A549 (cell line): ENCODE data around the gene INAFM1. TPM values are rescaled to one million over a fixed set of nuclear protein-coding genes. Genes with fewer than 3 reads are reported as not detected.

ENCODE experiments used
- ATAC-seq, 2 experiments: fragments of 200-7000 bp in 1 of 2; fragments of >200 bp in 1 of 2; cut with Nextera tagmentation in 1 of 2; cut with Tn5 transposase in 1 of 2; 3 replicates each; pipeline versions ENCODE4 v1.8.0 to v1.9.1; 2018 to 2020; ENCODE audit warnings: mild to moderate bottlenecking in 1 of 2, moderate library complexity in 1 of 2
- CTCF ChIA-PET: fragments of 300-600 bp; sonication (Branson Sonifier 250); formaldehyde crosslinking; extraction: SDS; loops from one replicate; lab custom pipeline; 2021; ENCODE audit warnings: antibody characterized with exemption, inconsistent platforms; lab: Yijun Ruan, JAX
- POLR2A ChIA-PET: fragments of 350-600 bp; formaldehyde crosslinking; extraction: SDS; loops from one replicate; lab custom pipeline; 2021; ENCODE audit warnings: antibody characterized with exemption, inconsistent platforms; lab: Yijun Ruan, JAX
- DNase-seq, 2 experiments: peaks; one replicate each; pipeline versions ENCODE4 v3.0.0 to v3.0.0-alpha.2; 2011 to 2016; ENCODE audit warnings: low read depth in 1 of 2, low spot score in 1 of 2
- FAIRE-seq: peaks from 2 replicates; lab custom pipeline; 2011; peaks lifted over from hg19 to GRCh38; lab: Jason Lieb, UNC
- H3K27ac ChIP-seq, 2 experiments: fragments of >200 bp; sonication (Bioruptor Twin); formaldehyde crosslinking; 3 replicates each; pipeline ENCODE4 v1.5.1; 2016 to 2017
- H3K4me1 ChIP-seq: fragments of >200 bp; sonication (Bioruptor Twin); formaldehyde crosslinking; 3 replicates; pipeline ENCODE4 v1.6.1; 2016
- H3K4me2 ChIP-seq: fragments of >200 bp; sonication (Bioruptor Twin); formaldehyde crosslinking; 3 replicates; pipeline ENCODE4 v1.6.1; 2016
- H3K4me3 ChIP-seq: fragments of >200 bp; sonication (Bioruptor Twin); formaldehyde crosslinking; 3 replicates; pipeline ENCODE4 v1.5.1; 2016
- H3K9me3 ChIP-seq: fragments of >200 bp; sonication (Bioruptor Twin); formaldehyde crosslinking; 3 replicates; pipeline ENCODE4 v1.6.1; 2016
- BCL3 ChIP-seq: fragments of >200 bp; sonication (Bioruptor Twin); formaldehyde crosslinking; IDR thresholded peaks from 3 replicates; pipeline ENCODE4 v1.6.1; 2016
- CEBPB ChIP-seq, 2 experiments: fragments of >200 bp in 1 of 2; sonication (Bioruptor Twin) in 1 of 2; formaldehyde crosslinking in 1 of 2; IDR thresholded peaks; 2 replicates each; pipeline ENCODE4 v1.6.1; 2012 to 2016
- EP300 ChIP-seq, 2 experiments: fragments of >200 bp; sonication (Bioruptor Twin); formaldehyde crosslinking; IDR thresholded peaks; 2 replicates in 1 of 2; 3 replicates in 1 of 2; pipeline ENCODE4 v1.6.1; 2016 to 2017
- FOSL2 ChIP-seq, 2 experiments: fragments of 450-650 bp in 1 of 2; fragments of >200 bp in 1 of 2; sonication (Bioruptor Twin) in 1 of 2; formaldehyde crosslinking; IDR thresholded peaks; 2 replicates each; pipeline versions ENCODE4 v1.5.0 to v1.6.1; 2016 to 2020; ENCODE audit warnings: mild to moderate bottlenecking in 1 of 2, moderate library complexity in 1 of 2
- HES2 ChIP-seq: fragments of >200 bp; sonication (Bioruptor Twin); formaldehyde crosslinking; IDR thresholded peaks from 2 replicates; pipeline ENCODE4 v1.6.1; 2016
- HEYL ChIP-seq: fragments of 250-450 bp; sonication (Bioruptor Pico); IDR thresholded peaks from 2 replicates; pipeline ENCODE4 v1.8.0; 2021; ENCODE audit warnings: mild to moderate bottlenecking, moderate library complexity
- JUNB ChIP-seq: fragments of >200 bp; sonication (Bioruptor Twin); formaldehyde crosslinking; IDR thresholded peaks from 2 replicates; pipeline ENCODE4 v1.6.1; 2016
- MYC ChIP-seq: IDR thresholded peaks from 2 replicates; pipeline ENCODE4 v1.6.1; 2012; ENCODE audit warnings: mild to moderate bottlenecking, inconsistent platforms, low read length, improper control_type of control experiment, borderline replicate concordance
- NPAS2 ChIP-seq: fragments of 250-450 bp; sonication (Bioruptor Pico); IDR thresholded peaks from 2 replicates; pipeline ENCODE4 v1.8.0; 2022; ENCODE audit warnings: mild to moderate bottlenecking, moderate library complexity, borderline replicate concordance
- POLR2AphosphoS2 ChIP-seq: conservative IDR thresholded peaks from 2 replicates; pipeline ENCODE4 v1.6.1; 2012; ENCODE audit warnings: low read length, improper control_type of control experiment, inconsistent platforms
- RAD21 ChIP-seq, 2 experiments: fragments of >200 bp in 1 of 2; sonication (Bioruptor Twin) in 1 of 2; formaldehyde crosslinking in 1 of 2; IDR thresholded peaks in 1 of 2; conservative IDR thresholded peaks in 1 of 2; 2 replicates in 1 of 2; 3 replicates in 1 of 2; pipeline ENCODE4 v1.6.1; 2012 to 2018; ENCODE audit warnings: inconsistent platforms in 1 of 2
- RARB ChIP-seq: fragments of 250-450 bp; sonication (Bioruptor Pico); IDR thresholded peaks from 2 replicates; pipeline ENCODE4 v1.8.0; 2021; ENCODE audit warnings: mild to moderate bottlenecking, moderate library complexity
- REST ChIP-seq: fragments of 200-600 bp; sonication (generic); IDR thresholded peaks from 2 replicates; pipeline ENCODE4 v1.6.1; 2016; ENCODE audit warnings: antibody characterized with exemption, mild to moderate bottlenecking, moderate library complexity
- RNF2 ChIP-seq: fragments of 200-600 bp; sonication (generic); IDR thresholded peaks from 2 replicates; pipeline ENCODE4 v1.6.1; 2016; ENCODE audit warnings: low read depth, mild to moderate bottlenecking, antibody characterized with exemption, moderate library complexity, borderline replicate concordance
- SMC3 ChIP-seq: fragments of >200 bp; sonication (Bioruptor Twin); formaldehyde crosslinking; IDR thresholded peaks from 3 replicates; pipeline ENCODE4 v1.6.1; 2018; ENCODE audit warnings: inconsistent platforms
- SREBF2 ChIP-seq: fragments of 450-650 bp; IDR thresholded peaks from 2 replicates; pipeline ENCODE4 v1.6.1; 2014; ENCODE audit warnings: mild to moderate bottlenecking, moderate library complexity
- TFCP2L1 ChIP-seq: fragments of 250-450 bp; sonication (Bioruptor Pico); IDR thresholded peaks from 2 replicates; pipeline ENCODE4 v1.5.0; 2021; ENCODE audit warnings: mild to moderate bottlenecking
- TP53 ChIP-seq: fragments of 250-450 bp; sonication (Bioruptor Pico); IDR thresholded peaks from 2 replicates; pipeline ENCODE4 v1.5.0; 2021; ENCODE audit warnings: mild to moderate bottlenecking, moderate library complexity
- USF2 ChIP-seq: fragments of 450-650 bp; IDR thresholded peaks from 2 replicates; pipeline ENCODE4 v1.6.1; 2014; ENCODE audit warnings: antibody characterized with exemption
- ZFP36 ChIP-seq: fragments of 450-650 bp; IDR thresholded peaks from 2 replicates; pipeline ENCODE4 v1.6.1; 2014; ENCODE audit warnings: borderline replicate concordance; ENCODE audit not compliant: partially characterized antibody
- WGBS: methylation state at CpG from one replicate; pipeline ENCODE4 v1.1.6; 2017; ENCODE audit errors: missing lambda C conversion rate; 5-methylcytosine and 5-hydroxymethylcytosine counted together
- polyA plus RNA-seq, 4 experiments: library from polyadenylated mRNA; depleted of rRNA in 3 of 4; stranded (reverse); fragments of >200 nt; fragmentation: RNase III in 1 of 4; extraction: RNeasy Plus Mini Kit Qiagen cat#74134 plus additional on column Dnase treatment in 1 of 4; gene quantifications; 2 replicates in 3 of 4; 3 replicates in 1 of 4; pipeline ENCODE4 v1.2.3, GENCODE V29; 2011 to 2017

The INAFM1 gene
- polyA plus RNA-seq, 2 of the 4 experiments (the other 2 are of a cell fraction) = 1.5 to 5.5 TPM

- TF ChIP-seq SREBF2 = no peak
- TF ChIP-seq REST = no peak
- no peak for TF ChIP-seq ZFP36
- TF ChIP-seq RAD21 (conservative IDR thresholded peaks at IDR 0.05 in 1 of 2, IDR thresholded peaks at IDR 0.05 in 1 of 2) = no peak
- no peak for TF ChIP-seq TFCP2L1 (CRISPR knock-in tag)
- no peak for TF ChIP-seq SMC3
- TF ChIP-seq HEYL (CRISPR knock-in tag) = no peak
- TF ChIP-seq BCL3 = no peak
- no peak for TF ChIP-seq HES2
- no peak for TF ChIP-seq NPAS2
- no peak for TF ChIP-seq FOSL2 (IDR thresholded peaks at IDR 0.05)
- TF ChIP-seq FOSL2 (CRISPR knock-in tag; IDR thresholded peaks at IDR 0.05) = no peak
- no peak for TF ChIP-seq USF2
- TF ChIP-seq RARB (CRISPR knock-in tag) = no peak
- no peak for TF ChIP-seq RNF2
- TF ChIP-seq JUNB = no peak
- Histone ChIP-seq H3K9me3 (peaks cover 13% of the 10 kb centered on the region; the same call in 2 of the 3 replicates), H3K4me1 (peaks cover 51% of the 10 kb centered on the region), H3K4me2 (peak overlapping the region; percentile 43), H3K4me3 (no peak overlapping the region), H3K27ac (peak overlapping the region; percentile 74 to 85)
- ChIA-PET POLR2A (interaction anchor here (1.2 kb wide), 1 partner anchor 39 kb away, joined by 3 read pairs; the partner anchor contains the start of gene DHX34), CTCF (interaction anchor here (1.0 to 3.1 kb wide), 4 partner anchors 39 to 126 kb away, joined by 3 to 18 read pairs (median 5); partner anchors contain the start of gene DHX34)
- ATAC-seq (no peak), FAIRE-seq (no peak), DNase-seq (no peak)
- 95% methylated on average over 2 of the region's 2 CpGs for WGBS
These were observed 35.6 kb downstream of the INAFM1 start for GRCh38 chr19:47310323-47310722.

GRCh38 chr19:47310819-47311218 is 36.1 kb downstream of the INAFM1 start:
- ChIA-PET CTCF (interaction anchor here (0.5 to 1.6 kb wide), 4 partner anchors 33 to 125 kb away, joined by 3 to 7 read pairs (median 4); partner anchors contain the start of gene DHX34), POLR2A (interaction anchor here (0.6 to 1.2 kb wide), 2 partner anchors 26 to 38 kb away, joined by 3 read pairs; partner anchors contain the start of gene DHX34)
- H3K9me3 ChIP-seq = peaks cover 13% of the 10 kb centered on the region; the same call in 2 of the 3 replicates
- H3K4me3 ChIP-seq = no peak overlapping the region
- TF ChIP-seq EP300 (IDR thresholded peaks at IDR 0.05) (peak; percentile 62 to 67; a peak in 2 of 5 replicates), HES2 (peak; percentile 67), TP53 (CRISPR knock-in tag) (no peak), MYC (no peak), RAD21 (conservative IDR thresholded peaks at IDR 0.05 in 1 of 2, IDR thresholded peaks at IDR 0.05 in 1 of 2) (no peak), CEBPB (IDR thresholded peaks at IDR 0.05) (peak; percentile 87 to 95), POLR2AphosphoS2 (no peak)
- H3K4me2 ChIP-seq = peak overlapping the region; percentile 43
- FAIRE-seq (no peak), ATAC-seq (peak; percentile 11 to 57), DNase-seq (peak; percentile 49 to 89)
- H3K27ac ChIP-seq = peak overlapping the region; percentile 74 to 85
- 7% methylated on average over 5 of the region's 5 CpGs for WGBS
- peaks cover 50% of the 10 kb centered on the region for H3K4me1 ChIP-seq
